Suprapubic skin (tissue), 4 donors: ENCODE measurements around the gene CHKB.

Experiments used
- POLR2A ChIP-seq, 2 donors: fragments of 450-650 bp; IDR thresholded peaks; one replicate each; pipeline ENCODE4 v1.6.1; 2017; ENCODE audit warnings: antibody characterized with exemption in 2 of 2, mild to moderate bottlenecking in 2 of 2, moderate library complexity in 2 of 2
- POLR2AphosphoS5 ChIP-seq, 3 donors: sonication (generic); formaldehyde crosslinking; IDR thresholded peaks; one replicate each; pipeline ENCODE4 v1.6.1; 2017; ENCODE audit warnings: antibody characterized with exemption in 3 of 3
- TF ChIP-seq, protein P1 (sequence below), 2 donors: fragments of 200-600 bp in 1 of 2; fragments of 450-650 bp in 1 of 2; sonication (generic) in 1 of 2; IDR thresholded peaks; one replicate each; pipeline ENCODE4 v1.5.1; 2016 to 2019; ENCODE audit warnings: antibody characterized with exemption in 2 of 2, mild to moderate bottlenecking in 1 of 2, moderate library complexity in 1 of 2

DNA sequence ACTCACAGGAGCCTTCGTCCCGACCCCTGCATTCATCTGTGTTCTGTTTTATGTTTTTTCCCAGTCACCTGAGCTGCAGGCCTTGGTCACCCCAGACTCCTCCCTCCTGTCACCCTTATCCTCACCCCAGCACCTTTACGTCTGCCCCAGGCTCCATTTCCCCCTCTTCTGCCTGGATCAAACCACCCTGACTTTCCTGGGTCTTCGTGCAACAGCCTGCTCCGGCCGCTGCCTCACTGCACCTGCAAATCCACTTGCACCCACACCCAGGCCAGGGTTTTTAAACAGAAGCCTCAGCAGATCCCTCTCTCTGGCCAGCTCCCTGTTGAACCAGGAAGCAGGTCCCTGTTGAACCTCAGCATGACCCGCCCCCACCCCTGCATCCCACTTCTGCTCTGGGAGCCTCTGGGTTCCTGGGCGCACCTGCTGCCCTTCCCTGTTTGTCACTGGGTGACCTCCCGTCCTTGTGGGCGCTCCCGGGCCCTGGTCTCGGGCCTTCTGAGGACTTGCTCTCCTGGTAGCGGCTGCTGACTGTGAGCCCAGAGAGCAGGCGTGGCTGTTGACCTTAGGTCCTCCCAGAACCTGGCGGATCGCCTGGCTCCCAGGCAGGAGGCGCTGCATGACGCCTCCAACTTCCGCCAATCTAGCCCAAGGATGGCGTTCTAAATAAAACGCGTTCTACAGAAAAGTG lies 30.8 kb upstream of the CHKB start:
- TF ChIP-seq POLR2AphosphoS5 (IDR thresholded peaks at IDR 0.05): no peak
- TF ChIP-seq, protein P1, sequence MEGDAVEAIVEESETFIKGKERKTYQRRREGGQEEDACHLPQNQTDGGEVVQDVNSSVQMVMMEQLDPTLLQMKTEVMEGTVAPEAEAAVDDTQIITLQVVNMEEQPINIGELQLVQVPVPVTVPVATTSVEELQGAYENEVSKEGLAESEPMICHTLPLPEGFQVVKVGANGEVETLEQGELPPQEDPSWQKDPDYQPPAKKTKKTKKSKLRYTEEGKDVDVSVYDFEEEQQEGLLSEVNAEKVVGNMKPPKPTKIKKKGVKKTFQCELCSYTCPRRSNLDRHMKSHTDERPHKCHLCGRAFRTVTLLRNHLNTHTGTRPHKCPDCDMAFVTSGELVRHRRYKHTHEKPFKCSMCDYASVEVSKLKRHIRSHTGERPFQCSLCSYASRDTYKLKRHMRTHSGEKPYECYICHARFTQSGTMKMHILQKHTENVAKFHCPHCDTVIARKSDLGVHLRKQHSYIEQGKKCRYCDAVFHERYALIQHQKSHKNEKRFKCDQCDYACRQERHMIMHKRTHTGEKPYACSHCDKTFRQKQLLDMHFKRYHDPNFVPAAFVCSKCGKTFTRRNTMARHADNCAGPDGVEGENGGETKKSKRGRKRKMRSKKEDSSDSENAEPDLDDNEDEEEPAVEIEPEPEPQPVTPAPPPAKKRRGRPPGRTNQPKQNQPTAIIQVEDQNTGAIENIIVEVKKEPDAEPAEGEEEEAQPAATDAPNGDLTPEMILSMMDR (IDR thresholded peaks at IDR 0.05): no peak
- TF ChIP-seq POLR2A (IDR thresholded peaks at IDR 0.05): no peak
